ENCODE results near the gene SGCD.

The SGCD gene

DNA sequence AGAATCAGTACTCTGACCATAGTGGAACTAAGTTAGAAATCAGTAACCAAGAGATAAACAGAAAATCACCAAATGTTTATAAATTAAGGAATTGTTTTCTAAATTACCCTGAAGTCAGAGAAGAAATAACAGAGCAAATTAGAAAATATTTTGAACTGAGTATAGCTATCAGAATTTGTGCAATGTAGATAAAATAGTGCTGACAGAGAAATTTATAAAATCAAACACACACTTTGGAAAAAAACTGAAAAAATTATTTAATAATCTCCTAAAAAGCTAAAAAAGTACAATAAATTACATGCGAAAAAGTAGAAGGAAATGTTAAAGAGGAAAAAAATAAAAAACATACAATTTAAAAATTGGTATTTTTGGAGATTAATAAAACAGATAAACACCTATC is 486.0 kb downstream of the SGCD start:
- no peak for DNase-seq

DNA sequence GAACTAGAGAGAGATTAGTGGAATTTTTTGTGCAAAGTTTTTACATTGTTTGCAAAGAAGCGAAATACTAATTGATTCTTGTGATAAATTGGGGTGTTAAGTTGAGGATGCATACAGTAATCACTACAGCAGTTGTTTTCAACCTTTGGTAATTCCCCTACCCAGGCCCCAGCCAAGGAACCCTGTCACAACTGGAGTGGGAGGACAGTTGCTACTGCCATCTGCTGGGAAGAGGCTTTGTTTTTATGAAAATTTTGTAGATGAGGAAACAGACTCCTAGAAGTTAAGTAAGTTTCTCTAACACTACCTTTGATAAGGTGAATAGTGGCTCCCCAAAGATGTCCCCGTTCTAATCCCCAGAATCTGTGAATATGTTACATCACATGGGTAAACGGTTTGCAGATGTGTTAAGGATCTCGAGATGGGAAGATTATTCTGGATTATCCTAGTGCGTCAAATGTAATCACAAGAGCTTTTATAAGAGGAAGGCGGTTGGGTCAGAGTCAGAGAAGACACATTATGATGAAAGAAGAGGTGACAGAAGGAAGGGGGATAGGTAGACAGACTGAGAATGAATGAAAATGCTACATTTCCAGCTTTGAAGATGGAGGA is 489.1 kb downstream of the SGCD start:
- DNase-seq = no peak
